ENCODE measurements around the gene POLN. TPM values are rescaled to one million over a fixed set of nuclear protein-coding genes. Genes with fewer than 3 reads are reported as not detected.
A peak's percentile ranks its signal among the peaks of the same experiment; 100 is the strongest.

POLN gene
- total RNA-seq, 1 experiment from 2014 or later: 0.26 TPM

DNA sequence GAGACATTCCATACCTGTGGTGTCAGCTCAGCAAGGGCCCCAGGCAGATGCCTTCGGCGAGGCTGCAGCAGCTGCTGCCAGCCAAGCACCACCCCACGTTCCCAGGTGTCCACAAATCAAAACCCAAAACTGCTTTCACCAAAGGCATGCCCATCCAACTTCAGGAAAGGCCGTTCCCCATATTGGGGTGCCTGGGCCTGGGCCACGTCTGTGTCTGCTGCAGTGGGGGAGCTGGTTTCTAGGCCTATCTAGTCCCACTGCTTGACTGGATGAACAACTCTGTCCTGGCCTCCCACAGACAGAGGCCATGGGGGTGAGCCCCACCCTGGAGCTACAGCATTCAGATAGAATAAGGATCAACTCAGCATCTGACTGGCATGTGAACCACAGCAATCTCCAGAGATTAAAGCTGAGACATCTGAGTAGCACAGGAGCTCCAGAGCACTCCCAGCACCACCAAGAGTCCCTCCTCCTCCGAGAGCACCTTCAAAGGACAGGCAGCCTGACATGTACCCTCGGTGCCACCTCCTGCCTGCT lies 145.8 kb downstream of the POLN start:
- POLR2A ChIA-PET (ENCODE audit: unreplicated experiment): interaction anchor here (0.5 kb wide), 1 partner anchor 85 kb away, joined by 6 read pairs; no protein-coding TSS in a partner anchor
- CTCF ChIA-PET: no interaction called here
- DNase-seq: peak; percentile 67
- Histone ChIP-seq H3K27ac (ENCODE audit: low read length) (no peak overlapping the region), H3K9ac (ENCODE audit: low read length) (no peak overlapping the region), H4K20me1 (ENCODE audit: low read length) (no peaks in the 10 kb centered on the region), H3K4me1 (ENCODE audit: insufficient read depth, low read length) (peaks cover 10% of the 10 kb centered on the region), H3K4me3 (ENCODE audit: low read length) (no peak overlapping the region), H3K79me2 (ENCODE audit: low read length) (no peaks in the 10 kb centered on the region), H3K9me2 (replicated peaks; ENCODE audit: low read length) (no peaks in the 10 kb centered on the region), H3F3A (ENCODE audit: low read length, unreplicated experiment) (no peaks in the 10 kb centered on the region), H2AFZ (ENCODE audit: low read length) (no peak overlapping the region), H3K27me3 (ENCODE audit: low read length) (no peaks in the 10 kb centered on the region), H3K4me2 (ENCODE audit: low read length) (no peak overlapping the region), H3K9me3 (ENCODE audit: low read length) (no peaks in the 10 kb centered on the region), H3K36me3 (ENCODE audit: low read depth, low read length) (no peaks in the 10 kb centered on the region)
- ATAC-seq: no peak
- TF ChIP-seq CTCF (conservative IDR thresholded peaks at IDR 0.05; ENCODE audit: low read depth, low read length): no peak
- TF ChIP-seq EZH2phosphoT487 (IDR thresholded peaks at IDR 0.05; ENCODE audit: borderline replicate concordance, low read length): no peak
- no peak for TF ChIP-seq EZH2 (IDR thresholded peaks at IDR 0.05; ENCODE audit: low read length, unreplicated experiment)
- intact Hi-C loops (cut with micrococcal nuclease): no loop called here
- no TSS peak for BruUV-seq (replicated peaks)

DNA sequence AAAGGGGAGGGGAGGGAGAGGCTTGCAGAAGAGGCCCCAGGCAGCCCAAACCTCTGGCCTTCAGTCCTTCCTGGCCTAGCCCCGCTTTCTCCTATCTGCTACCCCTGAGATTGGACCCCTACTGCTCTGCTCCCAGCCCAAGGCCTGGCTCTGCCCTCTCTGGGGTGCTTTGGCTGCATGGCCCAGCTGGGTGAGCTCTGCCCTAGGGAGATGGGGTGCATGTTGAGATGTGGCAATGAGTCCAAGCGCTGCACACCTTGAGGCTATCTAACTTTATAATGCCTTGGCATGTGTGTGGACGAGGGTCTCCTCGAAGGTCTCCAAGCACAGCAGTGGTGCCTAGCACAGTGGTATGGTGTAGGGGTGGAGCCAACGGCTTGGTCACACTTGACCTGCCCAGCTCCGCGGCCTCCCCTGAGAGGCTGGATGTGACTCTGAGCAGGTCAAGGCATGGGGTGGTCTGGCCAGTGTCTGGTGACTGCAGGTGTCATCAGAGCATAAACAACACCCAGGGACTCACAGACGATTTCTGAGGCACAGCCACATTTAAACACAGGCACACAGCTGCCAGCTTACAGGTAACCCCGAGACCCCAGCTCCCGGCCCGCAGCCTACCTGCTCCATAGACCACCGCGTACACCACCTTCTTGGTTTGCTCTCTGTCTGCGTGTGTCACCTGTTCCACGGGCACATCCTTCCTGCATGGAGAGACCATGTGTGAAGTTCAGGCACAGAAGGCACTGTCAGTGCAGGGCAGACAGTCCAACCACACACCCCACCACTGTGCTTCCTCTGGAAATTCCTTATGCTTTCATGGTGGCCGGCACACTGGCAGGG lies 146.5 kb downstream of the POLN start:
- Histone ChIP-seq H3K36me3 (ENCODE audit: low read depth, low read length) (no peaks in the 10 kb centered on the region), H3K9me3 (ENCODE audit: low read length) (no peaks in the 10 kb centered on the region), H3K27ac (ENCODE audit: low read length) (no peak overlapping the region), H3F3A (ENCODE audit: low read length, unreplicated experiment) (no peaks in the 10 kb centered on the region), H3K4me1 (ENCODE audit: insufficient read depth, low read length) (peaks cover 7% of the 10 kb centered on the region), H3K9ac (ENCODE audit: low read length) (no peak overlapping the region), H4K20me1 (ENCODE audit: low read length) (no peaks in the 10 kb centered on the region), H3K9me2 (replicated peaks; ENCODE audit: low read length) (no peaks in the 10 kb centered on the region), H3K27me3 (ENCODE audit: low read length) (no peaks in the 10 kb centered on the region), H2AFZ (ENCODE audit: low read length) (no peak overlapping the region), H3K4me2 (ENCODE audit: low read length) (no peak overlapping the region), H3K4me3 (ENCODE audit: low read length) (no peak overlapping the region), H3K79me2 (ENCODE audit: low read length) (no peaks in the 10 kb centered on the region)
- DNase-seq: no peak
- no TSS peak for BruUV-seq (replicated peaks)
- peak; percentile 42 for ATAC-seq
- TF ChIP-seq CTCF (conservative IDR thresholded peaks at IDR 0.05; ENCODE audit: low read depth, low read length) (no peak), EZH2 (IDR thresholded peaks at IDR 0.05; ENCODE audit: low read length, unreplicated experiment) (no peak), EZH2phosphoT487 (IDR thresholded peaks at IDR 0.05; ENCODE audit: borderline replicate concordance, low read length) (no peak)
- intact Hi-C loops (cut with micrococcal nuclease): no loop called here
- ChIA-PET POLR2A (ENCODE audit: unreplicated experiment) (interaction anchor here (0.5 kb wide), 1 partner anchor 85 kb away, joined by 6 read pairs; no protein-coding TSS in a partner anchor), CTCF (no interaction called here)

- no peak overlapping the region for H3K4me2 ChIP-seq (ENCODE audit: low read length)
- no peak for TF ChIP-seq EZH2phosphoT487 (IDR thresholded peaks at IDR 0.05; ENCODE audit: borderline replicate concordance, low read length)
- no peak for TF ChIP-seq EZH2 (IDR thresholded peaks at IDR 0.05; ENCODE audit: low read length, unreplicated experiment)
- no peak for TF ChIP-seq CTCF (conservative IDR thresholded peaks at IDR 0.05; ENCODE audit: low read depth, low read length)
- peaks cover 7% of the 10 kb centered on the region for H3K4me1 ChIP-seq (ENCODE audit: insufficient read depth, low read length)
- intact Hi-C loops (cut with micrococcal nuclease): no loop called here
- H3K4me3 ChIP-seq (ENCODE audit: low read length): no peak overlapping the region
- no peaks in the 10 kb centered on the region for H3K9me3 ChIP-seq (ENCODE audit: low read length)
- H3K36me3 ChIP-seq (ENCODE audit: low read depth, low read length): no peaks in the 10 kb centered on the region
- H4K20me1 ChIP-seq (ENCODE audit: low read length): no peaks in the 10 kb centered on the region
- DNase-seq: no peak
- no peaks in the 10 kb centered on the region for H3K27me3 ChIP-seq (ENCODE audit: low read length)
- POLR2A ChIA-PET (ENCODE audit: unreplicated experiment): no interaction called here
- H2AFZ ChIP-seq (ENCODE audit: low read length): no peak overlapping the region
- no peaks in the 10 kb centered on the region for H3K9me2 ChIP-seq (replicated peaks; ENCODE audit: low read length)
- no peaks in the 10 kb centered on the region for H3F3A ChIP-seq (ENCODE audit: low read length, unreplicated experiment)
- BruUV-seq (replicated peaks): no TSS peak
- no peak overlapping the region for H3K9ac ChIP-seq (ENCODE audit: low read length)
- H3K27ac ChIP-seq (ENCODE audit: low read length): no peak overlapping the region
- no peak for ATAC-seq
- no peaks in the 10 kb centered on the region for H3K79me2 ChIP-seq (ENCODE audit: low read length)
- CTCF ChIA-PET: no interaction called here
These were observed 147.4 kb downstream of the POLN start for GRCh38 chr4:2094545-2094944.

Data from PC-3 (cell line).